Trophoblast cell (in vitro differentiated cells and primary cell): ENCODE data around the gene MOCOS.

ENCODE experiments used
- DNase-seq, 2 donors: peaks; one replicate each; pipeline ENCODE4 v3.0.0-alpha.2; 2016
- H2AFZ ChIP-seq: 2 replicates; pipeline ENCODE4 v1.6.1; 2013; ENCODE audit warnings: low read length, moderate library complexity, mild to moderate bottlenecking; ENCODE audit not compliant: insufficient read depth, poor library complexity
- H2AK5ac ChIP-seq: 2 replicates; pipeline ENCODE4 v1.6.1; 2013; ENCODE audit warnings: mild to moderate bottlenecking, low read length
- H2BK120ac ChIP-seq: 2 replicates; pipeline ENCODE4 v1.6.1; 2013; ENCODE audit warnings: low read length, mild to moderate bottlenecking, moderate library complexity; ENCODE audit not compliant: insufficient read depth, poor library complexity
- H2BK12ac ChIP-seq: 2 replicates; pipeline ENCODE4 v1.6.1; 2013; ENCODE audit warnings: mild to moderate bottlenecking, low read length, moderate library complexity
- H2BK5ac ChIP-seq: 2 replicates; pipeline ENCODE4 v1.6.1; 2013; ENCODE audit warnings: low read length, low read depth, moderate library complexity, mild to moderate bottlenecking; ENCODE audit not compliant: poor library complexity
- H3K14ac ChIP-seq: 2 replicates; pipeline ENCODE4 v1.6.1; 2013; ENCODE audit warnings: mild to moderate bottlenecking, low read length
- H3K18ac ChIP-seq: 2 replicates; pipeline ENCODE4 v1.6.1; 2013; ENCODE audit warnings: mild to moderate bottlenecking, low read length
- H3K23ac ChIP-seq: 2 replicates; pipeline ENCODE4 v1.6.1; 2013; ENCODE audit warnings: low read length
- H3K27ac ChIP-seq: 2 replicates; pipeline ENCODE4 v1.5.1; 2013; ENCODE audit warnings: low read depth, mild to moderate bottlenecking, inconsistent platforms, low read length, moderate library complexity
- H3K27me3 ChIP-seq: 2 replicates; pipeline ENCODE4 v1.6.1; 2013; ENCODE audit warnings: inconsistent platforms, mild to moderate bottlenecking, low read length, moderate library complexity; ENCODE audit not compliant: insufficient read depth
- H3K36me3 ChIP-seq, 2 experiments: 1 replicate in 1 of 2; 2 replicates in 1 of 2; pipeline ENCODE4 v1.6.1; 2013; ENCODE audit warnings: low read length in 2 of 2, mild to moderate bottlenecking in 2 of 2, moderate library complexity in 1 of 2; ENCODE audit not compliant: insufficient read depth in 2 of 2, control insufficient read depth in 1 of 2
- H3K4ac ChIP-seq: 2 replicates; pipeline ENCODE4 v1.6.1; 2013; ENCODE audit warnings: low read depth, mild to moderate bottlenecking, low read length, moderate library complexity
- H3K4me1 ChIP-seq, 2 experiments: 1 replicate in 1 of 2; 2 replicates in 1 of 2; pipeline ENCODE4 v1.6.1; 2013; ENCODE audit warnings: low read length in 2 of 2, mild to moderate bottlenecking in 2 of 2, moderate library complexity in 1 of 2; ENCODE audit not compliant: insufficient read depth in 2 of 2, control insufficient read depth in 1 of 2
- H3K4me2 ChIP-seq: 2 replicates; pipeline ENCODE4 v1.6.1; 2013; ENCODE audit warnings: inconsistent platforms, mild to moderate bottlenecking, low read length, moderate library complexity
- H3K4me3 ChIP-seq: 2 replicates; pipeline ENCODE4 v1.5.1; 2013; ENCODE audit warnings: mild to moderate bottlenecking, low read depth, low read length, inconsistent platforms
- H3K79me1 ChIP-seq: one replicate; pipeline ENCODE4 v1.6.1; 2013; ENCODE audit warnings: low read length
- H3K79me2 ChIP-seq: 2 replicates; pipeline ENCODE4 v1.6.1; 2013; ENCODE audit warnings: low read length, mild to moderate bottlenecking; ENCODE audit not compliant: control insufficient read depth, insufficient read depth, poor library complexity
- H3K9ac ChIP-seq: 2 replicates; pipeline ENCODE4 v1.6.1; 2013; ENCODE audit warnings: mild to moderate bottlenecking, low read length
- H3K9me3 ChIP-seq: 2 replicates; pipeline ENCODE4 v1.6.1; 2013; ENCODE audit warnings: low read depth, mild to moderate bottlenecking, control low read depth, inconsistent platforms, low read length; ENCODE audit not compliant: insufficient read depth
- H4K12ac ChIP-seq: 2 replicates; pipeline ENCODE4 v1.6.1; 2013; ENCODE audit warnings: low read depth, mild to moderate bottlenecking, low read length, moderate library complexity
- H4K8ac ChIP-seq: 2 replicates; pipeline ENCODE4 v1.6.1; 2013; ENCODE audit warnings: low read depth, mild to moderate bottlenecking, low read length, moderate library complexity
- H4K91ac ChIP-seq: one replicate; pipeline ENCODE4 v1.6.1; 2013; ENCODE audit warnings: low read depth, mild to moderate bottlenecking, low read length, moderate library complexity
- WGBS: extraction: QIAGEN DNeasy Blood & Tissue Kit; methylation state at CpG from one replicate; pipeline ENCODE4 v1.1.7; 2013; ENCODE audit warnings: missing lambda C conversion rate; ENCODE audit not compliant: insufficient read length, insufficient coverage; ENCODE audit errors: extremely low coverage; 5-methylcytosine and 5-hydroxymethylcytosine counted together

MOCOS gene

GRCh38 chr18:36255072-36255698 is 67.9 kb downstream of the MOCOS start:
- Histone ChIP-seq H3K14ac (no peak overlapping the region), H3K27ac (no peak overlapping the region), H2BK120ac (no peak overlapping the region), H3K79me2 (no peaks in the 10 kb centered on the region), H2BK5ac (no peak overlapping the region), H3K4me1 (no peaks in the 10 kb centered on the region), H3K36me3 (no peaks in the 10 kb centered on the region), H3K18ac (no peak overlapping the region), H3K27me3 (no peaks in the 10 kb centered on the region), H2AFZ (no peak overlapping the region), H3K9ac (no peak overlapping the region), H2BK12ac (no peak overlapping the region), H4K12ac (no peak overlapping the region), H3K4ac (no peak overlapping the region), H3K23ac (no peak overlapping the region), H3K79me1 (no peaks in the 10 kb centered on the region), H3K4me3 (no peak overlapping the region), H4K91ac (no peak overlapping the region), H3K9me3 (no peaks in the 10 kb centered on the region), H2AK5ac (no peak overlapping the region), H4K8ac (no peak overlapping the region), H3K4me2 (no peak overlapping the region)
- no peak for DNase-seq
- WGBS = no CpG with 5 or more reads among the region's 10 CpGs

GRCh38 chr18:36256094-36256493 is 68.8 kb downstream of the MOCOS start:
- H3K9me3 ChIP-seq = peaks cover 3% of the 10 kb centered on the region
- H3K4me3 ChIP-seq = no peak overlapping the region
- H3K4me2 ChIP-seq = no peak overlapping the region
- no peaks in the 10 kb centered on the region for H3K4me1 ChIP-seq
- no peak for DNase-seq
- H2AFZ ChIP-seq = no peak overlapping the region
- no peak overlapping the region for H3K9ac ChIP-seq
- no peak overlapping the region for H3K14ac ChIP-seq
- no peak overlapping the region for H2BK12ac ChIP-seq
- H4K8ac ChIP-seq = no peak overlapping the region
- H3K27me3 ChIP-seq = no peaks in the 10 kb centered on the region
- no peak overlapping the region for H4K91ac ChIP-seq
- H4K12ac ChIP-seq = no peak overlapping the region
- H2AK5ac ChIP-seq = no peak overlapping the region
- H3K79me1 ChIP-seq = no peaks in the 10 kb centered on the region
- no peak overlapping the region for H3K23ac ChIP-seq
- H3K18ac ChIP-seq = no peak overlapping the region
- no peak overlapping the region for H3K4ac ChIP-seq
- no peak overlapping the region for H2BK120ac ChIP-seq
- no peak overlapping the region for H3K27ac ChIP-seq
- no CpG with 5 or more reads among the region's 7 CpGs for WGBS
- H3K36me3 ChIP-seq = no peaks in the 10 kb centered on the region
- H2BK5ac ChIP-seq = no peak overlapping the region
- no peaks in the 10 kb centered on the region for H3K79me2 ChIP-seq

GRCh38 chr18:36262971-36263370 is 75.7 kb downstream of the MOCOS start:
- Histone ChIP-seq H3K4me2 (no peak overlapping the region), H3K14ac (no peak overlapping the region), H3K9ac (no peak overlapping the region), H4K8ac (no peak overlapping the region), H2BK120ac (no peak overlapping the region), H3K27ac (no peak overlapping the region), H3K4ac (no peak overlapping the region), H4K91ac (no peak overlapping the region), H3K79me2 (no peaks in the 10 kb centered on the region), H3K23ac (no peak overlapping the region), H3K27me3 (no peaks in the 10 kb centered on the region), H3K4me1 (no peaks in the 10 kb centered on the region), H2AK5ac (no peak overlapping the region), H3K36me3 (no peaks in the 10 kb centered on the region), H3K18ac (no peak overlapping the region), H3K79me1 (no peaks in the 10 kb centered on the region), H3K4me3 (no peak overlapping the region), H2BK5ac (no peak overlapping the region), H3K9me3 (peaks cover 3% of the 10 kb centered on the region), H4K12ac (no peak overlapping the region), H2AFZ (no peak overlapping the region), H2BK12ac (no peak overlapping the region)
- DNase-seq = no peak
- WGBS = no CpG with 5 or more reads among the region's 1 CpG

GRCh38 chr18:36264283-36264682 is 77.0 kb downstream of the MOCOS start:
- Histone ChIP-seq H3K36me3 (no peaks in the 10 kb centered on the region), H4K12ac (no peak overlapping the region), H3K14ac (no peak overlapping the region), H3K4ac (no peak overlapping the region), H3K27me3 (no peaks in the 10 kb centered on the region), H4K91ac (no peak overlapping the region), H3K18ac (no peak overlapping the region), H3K4me3 (no peak overlapping the region), H2AK5ac (no peak overlapping the region), H3K23ac (no peak overlapping the region), H2AFZ (no peak overlapping the region), H3K9me3 (peaks cover 3% of the 10 kb centered on the region), H3K9ac (peak overlapping the region; percentile 1), H2BK12ac (no peak overlapping the region), H3K79me1 (no peaks in the 10 kb centered on the region), H3K79me2 (no peaks in the 10 kb centered on the region), H3K4me1 (no peaks in the 10 kb centered on the region), H4K8ac (no peak overlapping the region), H3K27ac (no peak overlapping the region), H2BK120ac (no peak overlapping the region), H3K4me2 (no peak overlapping the region), H2BK5ac (no peak overlapping the region)
- no peak for DNase-seq
- no CpG with 5 or more reads among the region's 8 CpGs for WGBS
